ENCODE measurements around the gene CNGA1.

Gene CNGA1

DNA sequence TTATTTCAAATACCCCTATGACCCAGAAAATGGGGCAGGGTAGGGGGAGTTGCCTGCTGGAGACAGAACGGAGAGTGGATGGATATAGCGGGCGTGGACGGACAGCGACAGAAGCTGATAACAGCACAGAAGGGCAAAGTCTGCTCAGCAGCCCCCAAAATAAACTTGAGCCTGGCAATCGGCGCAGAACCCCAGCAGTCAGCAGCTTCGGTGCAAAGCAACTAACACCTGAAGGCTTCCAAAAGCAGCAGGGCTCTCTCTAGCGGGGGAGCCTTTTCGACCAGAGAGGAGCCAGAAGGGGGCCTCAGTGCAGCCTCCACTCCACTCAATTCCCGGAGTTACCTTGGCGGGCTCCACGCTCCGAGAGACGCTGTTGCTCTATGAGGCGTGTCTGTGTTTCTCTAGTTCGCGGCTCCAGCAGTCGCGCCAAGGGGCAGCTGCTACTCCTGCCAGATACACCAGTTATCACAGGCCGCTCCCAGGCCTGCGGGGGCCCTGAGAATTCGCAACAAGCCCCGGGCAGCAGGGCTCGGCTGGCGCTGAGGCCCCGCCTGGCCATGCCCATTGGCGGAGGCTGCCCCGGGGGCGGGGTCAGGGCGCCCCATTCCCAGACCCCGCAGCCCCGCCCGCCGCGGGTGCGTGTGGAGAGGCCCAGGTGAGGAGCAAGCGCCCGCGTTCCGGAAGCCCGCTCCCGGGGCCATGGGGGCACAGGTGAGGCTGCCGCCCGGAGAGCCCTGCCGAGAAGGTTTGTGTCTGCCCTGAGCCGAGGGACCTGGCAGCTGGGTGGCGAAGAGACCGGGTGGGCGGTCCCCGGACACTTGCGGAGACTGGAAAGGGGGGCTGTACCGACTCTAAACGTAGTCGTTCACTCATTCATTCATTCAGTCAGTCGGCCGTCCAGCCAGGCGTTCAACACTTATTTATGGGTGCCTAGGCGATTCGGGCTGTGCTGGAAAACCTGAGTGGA lies at the start of gene CNGA1, which contains the start of gene NIPAL1:
Gene CNGA1 (minus strand): TSS at position 541 of the 967 bp plus-strand sequence. CDS start 63,992 bp downstream, outside the sequence.
Gene NIPAL1 (plus strand): TSS at position 632 of the 967 bp plus-strand sequence. CDS start 68 bp downstream, at position 700.
- DNase-seq: peak; percentile 51

DNA sequence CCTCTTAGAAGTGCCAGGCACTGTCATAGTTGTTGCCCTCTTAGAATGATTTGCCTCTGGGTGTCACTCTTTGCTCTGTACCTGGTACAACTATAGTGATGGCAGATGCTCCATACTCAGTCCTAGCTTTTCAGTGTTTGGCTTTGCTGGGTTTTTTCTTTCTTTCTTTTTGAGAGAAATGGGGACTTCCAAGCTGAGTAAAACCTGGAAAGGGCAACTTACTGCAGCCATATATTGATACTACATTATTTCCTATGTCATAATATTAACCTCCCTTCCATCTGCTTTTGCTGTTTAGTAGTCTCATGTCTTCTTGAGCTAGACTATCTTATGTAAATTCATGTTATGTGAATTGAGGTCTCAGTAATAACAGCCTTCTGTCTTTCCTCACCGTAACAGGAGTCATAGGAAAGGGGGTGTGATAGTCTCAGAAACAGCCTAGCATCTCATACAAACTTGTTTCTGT lies 49.1 kb upstream of the CNGA1 start:
- DNase-seq: no peak

DNA sequence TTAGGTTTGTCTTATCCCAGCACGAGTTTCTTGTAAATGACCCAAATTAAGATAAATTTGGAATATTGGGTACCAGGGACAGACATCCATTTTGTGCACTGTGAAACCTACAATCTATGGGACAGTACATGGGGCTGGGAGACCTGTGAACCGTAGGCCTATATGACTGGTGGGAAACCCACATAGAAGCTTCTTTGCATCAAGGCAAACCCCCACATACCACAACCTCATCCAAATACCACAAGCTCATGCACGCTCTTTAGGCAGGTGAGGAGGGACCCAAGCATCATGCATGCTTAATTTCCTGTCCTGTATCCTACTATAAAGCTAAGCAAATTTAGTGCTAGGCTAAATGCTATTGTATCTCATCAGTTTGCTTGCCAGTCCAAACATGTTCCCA lies 47.9 kb upstream of the CNGA1 start:
- no peak for DNase-seq

- no peak for DNase-seq
Measured at GRCh38 chr4:48058617-48059530, 42.4 kb upstream of the CNGA1 start.

- no peak for DNase-seq
Measured at GRCh38 chr4:48051078-48051477, 34.6 kb upstream of the CNGA1 start.

DNA sequence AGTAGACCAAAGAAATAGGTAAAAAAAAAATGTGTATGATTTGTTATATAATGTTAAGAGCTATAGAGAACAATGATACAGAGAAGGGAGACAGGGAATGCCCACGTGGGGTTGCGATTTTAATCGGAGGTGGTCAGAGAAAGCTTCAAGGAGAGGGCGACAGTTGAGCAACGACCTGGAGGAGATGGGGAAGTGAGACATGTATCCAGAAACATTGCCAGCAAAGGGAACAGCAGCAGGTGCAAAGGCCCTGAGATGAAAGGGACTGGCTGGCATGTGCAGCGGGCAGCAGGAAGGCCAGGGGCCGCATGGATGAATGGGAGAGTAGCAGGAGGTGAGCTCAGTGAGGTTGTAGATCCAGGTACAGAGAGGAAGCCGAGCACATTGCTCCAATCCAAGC lies 33.0 kb upstream of the CNGA1 start:
- no peak for DNase-seq

DNA sequence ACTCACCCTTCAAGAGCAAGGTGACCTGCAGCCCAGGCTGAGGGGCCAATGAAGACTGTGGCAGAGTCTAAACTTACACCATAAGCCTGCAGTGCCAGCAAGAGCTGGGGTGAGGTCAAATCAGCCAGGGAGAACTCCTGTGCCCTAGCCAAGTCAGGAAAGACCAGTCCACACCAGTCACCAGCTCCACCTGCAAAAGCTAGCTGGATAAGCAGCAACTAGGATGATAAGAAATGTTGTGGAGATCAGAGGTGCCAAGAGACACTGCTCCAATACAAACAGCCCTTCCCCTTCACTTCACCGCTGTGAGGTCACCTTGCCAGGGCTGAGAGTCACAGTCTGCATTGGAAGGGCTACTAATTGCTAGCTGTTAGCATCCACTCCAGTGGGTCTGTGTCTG lies 31.4 kb upstream of the CNGA1 start:
- no peak for DNase-seq

DNA sequence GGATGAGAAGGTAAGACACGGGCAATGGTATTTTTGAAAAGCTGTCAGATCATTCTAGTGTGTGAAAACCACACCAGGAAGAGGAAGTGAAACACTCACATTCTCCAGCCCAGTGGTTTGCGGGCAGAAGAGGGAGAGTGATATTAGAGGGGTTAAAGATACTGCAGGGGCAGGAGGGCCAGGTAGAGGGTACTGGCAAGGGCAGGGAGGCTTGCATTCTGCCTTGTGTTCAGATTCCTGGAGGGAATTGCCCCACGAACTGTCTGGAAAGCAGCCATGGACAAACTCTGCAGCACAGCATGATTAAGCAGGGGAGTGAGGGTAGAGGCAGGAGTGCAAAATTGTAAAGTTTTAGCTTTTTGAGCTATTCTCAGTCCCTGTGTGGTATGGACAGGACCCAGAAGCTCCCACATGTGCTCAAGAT lies 31.0 kb upstream of the CNGA1 start:
- no peak for DNase-seq

- no peak for DNase-seq
Measured at GRCh38 chr4:48046059-48046458, 29.6 kb upstream of the CNGA1 start.

DNA sequence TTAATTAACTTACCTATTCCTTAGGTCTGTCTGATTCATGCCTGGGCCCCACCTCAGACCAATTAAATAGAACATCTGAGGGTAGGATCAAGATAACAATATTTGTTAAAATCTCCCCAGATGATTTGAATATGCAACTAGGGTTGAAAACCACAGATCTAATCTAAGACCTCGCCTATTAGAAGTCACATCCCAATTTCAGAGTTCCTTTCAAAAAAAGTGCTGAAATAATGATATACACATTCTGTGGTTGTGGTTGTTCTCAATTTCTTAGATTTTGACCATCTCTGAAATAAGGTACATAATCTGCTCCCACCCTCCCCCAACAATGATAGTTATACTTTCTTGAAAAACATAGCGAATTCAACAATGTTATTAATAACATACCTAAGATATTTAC lies 27.8 kb upstream of the CNGA1 start:
- no peak for DNase-seq

- no peak for DNase-seq
Measured at GRCh38 chr4:48043504-48043903, 27.0 kb upstream of the CNGA1 start.

- no peak for DNase-seq
Measured at GRCh38 chr4:48042979-48043461, 26.5 kb upstream of the CNGA1 start.

GRCh38 chr4:48041535-48042137 lies 25.2 kb upstream of the CNGA1 start:
- no peak for DNase-seq

DNA sequence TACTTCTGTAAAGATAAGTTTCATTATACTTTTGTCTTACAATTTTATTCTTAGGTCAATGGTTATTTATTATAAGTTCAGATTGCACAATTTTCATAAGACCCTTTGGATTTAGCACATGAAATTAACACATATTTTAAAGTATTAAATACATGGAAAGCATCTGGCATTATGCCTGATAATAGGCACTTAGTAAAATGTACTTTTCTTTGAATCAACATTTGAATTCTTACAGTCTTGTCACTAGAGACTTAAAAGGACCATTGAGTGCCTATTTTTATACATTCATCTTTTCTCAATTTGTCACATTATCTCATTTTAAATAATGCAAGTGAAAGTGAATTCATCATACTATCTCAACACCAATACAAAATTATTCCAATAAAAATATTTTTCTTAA lies 23.1 kb upstream of the CNGA1 start:
- DNase-seq: no peak

- DNase-seq: no peak
Measured at GRCh38 chr4:48038666-48039065, 22.2 kb upstream of the CNGA1 start.

DNA sequence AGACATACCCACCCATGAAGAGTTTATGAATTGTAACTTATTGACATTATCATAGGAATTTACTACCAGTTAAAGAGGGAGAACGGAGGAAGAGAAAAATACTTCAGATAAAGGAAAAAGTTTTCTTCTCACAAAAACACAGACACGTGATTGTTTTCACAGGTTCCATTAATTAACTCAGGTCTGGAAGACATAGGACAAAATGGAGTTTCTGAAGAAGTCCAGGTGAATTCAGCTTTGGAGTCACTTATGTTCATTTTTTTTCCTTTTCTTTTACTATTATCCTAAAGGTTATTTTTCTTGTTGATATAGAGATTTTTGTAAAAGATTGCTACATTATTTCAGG lies 20.6 kb upstream of the CNGA1 start:
- DNase-seq: no peak

- DNase-seq: no peak
Measured at GRCh38 chr4:48035952-48036351, 19.5 kb upstream of the CNGA1 start.

DNA sequence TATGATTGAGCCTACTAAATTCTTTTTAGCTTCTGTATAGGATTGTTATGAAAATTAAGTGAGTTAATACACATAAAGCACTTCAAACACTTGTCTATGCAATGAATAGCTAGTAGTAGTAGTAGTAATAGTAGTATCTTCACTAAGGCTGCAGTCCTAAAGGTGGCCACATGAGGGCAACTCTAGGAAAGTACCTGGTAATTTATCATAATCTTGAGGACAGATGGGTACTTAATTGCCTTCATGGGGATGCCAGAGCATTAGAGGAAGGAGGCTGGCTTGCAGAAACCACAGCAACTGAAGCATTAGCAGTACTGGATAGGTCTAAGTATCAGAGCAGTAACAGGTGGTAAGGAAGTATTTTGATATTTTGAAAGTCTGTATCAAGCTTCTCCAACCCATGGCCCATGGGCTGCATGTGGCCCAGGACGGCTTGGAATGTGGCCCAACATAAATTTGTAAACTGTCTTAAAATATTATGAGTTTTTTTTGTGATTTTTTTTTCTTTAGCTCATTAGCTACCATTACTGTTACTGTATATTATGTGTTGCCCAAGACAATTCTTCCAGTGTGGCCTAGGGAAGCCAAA lies 17.4 kb upstream of the CNGA1 start:
- no peak for DNase-seq

DNA sequence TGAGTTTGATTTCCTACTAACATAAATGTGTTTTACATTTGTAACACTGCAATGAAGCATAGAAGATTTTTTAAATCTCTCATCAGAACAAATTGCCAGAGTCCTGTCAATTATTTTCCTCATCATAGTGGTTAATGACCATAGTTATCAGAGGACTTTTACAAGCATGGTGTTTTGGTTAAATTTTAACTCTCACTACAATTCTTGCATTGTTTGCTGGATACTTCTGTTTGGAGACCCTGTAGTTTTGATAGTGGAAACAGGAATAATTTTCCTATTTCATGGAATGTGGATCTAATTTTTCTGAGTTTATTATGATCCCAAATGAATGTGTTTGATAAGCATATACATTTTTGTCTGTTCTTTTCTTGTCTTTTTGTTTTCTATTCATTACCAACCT lies 16.9 kb upstream of the CNGA1 start:
- no peak for DNase-seq

DNA sequence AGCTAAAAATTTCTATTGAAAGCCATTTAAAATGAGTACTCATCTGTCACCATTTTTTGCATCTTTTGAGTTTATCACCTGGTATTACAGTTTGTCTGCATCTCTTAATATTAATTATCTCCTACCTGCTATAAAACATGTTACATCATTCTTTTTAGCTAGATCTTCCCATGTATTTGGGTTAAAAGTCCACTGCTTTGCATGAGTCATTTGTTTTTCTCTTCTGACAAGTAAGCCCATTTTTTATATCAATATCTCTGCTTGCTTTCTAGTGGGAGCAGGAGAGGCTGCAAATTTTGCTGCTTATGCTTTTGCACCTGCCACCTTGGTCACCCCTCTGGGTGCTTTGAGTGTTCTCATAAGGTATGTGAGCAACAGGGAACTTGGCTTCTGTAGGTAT lies 16.2 kb upstream of the CNGA1 start:
- no peak for DNase-seq

DNA sequence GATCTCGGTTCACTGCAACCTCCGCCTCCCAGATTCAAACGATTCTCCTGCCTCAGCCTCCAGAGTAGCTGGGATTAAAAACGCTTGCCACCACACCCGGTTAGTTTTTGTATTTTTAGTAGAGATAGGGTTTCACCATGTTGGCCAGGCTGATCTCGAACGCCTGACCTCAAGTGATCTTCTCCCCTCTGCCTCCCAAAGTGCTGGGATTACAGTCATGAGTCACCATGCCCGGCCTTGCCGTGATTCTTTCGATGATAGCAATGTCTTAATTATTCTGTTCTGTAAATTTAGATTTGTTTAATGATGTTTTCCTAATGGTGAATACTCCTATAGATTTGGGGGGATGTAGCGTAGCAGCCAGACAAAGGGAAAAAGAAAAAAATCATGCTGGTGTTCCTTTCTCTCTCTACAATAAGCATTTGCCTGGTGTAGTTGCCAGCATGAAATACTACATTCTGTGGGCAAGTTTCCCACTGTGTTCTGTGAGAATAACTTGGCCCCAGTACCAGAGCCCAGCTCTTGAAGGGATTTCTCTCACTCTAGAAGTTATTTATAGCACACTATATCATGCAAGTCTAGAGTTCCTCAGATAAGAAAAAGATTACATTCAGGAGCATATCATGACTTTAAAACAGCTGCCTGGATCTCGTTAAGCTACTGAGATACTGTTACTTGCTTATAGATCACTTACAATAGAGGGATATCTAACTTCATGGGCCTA lies 15.5 kb upstream of the CNGA1 start:
- no peak for DNase-seq

GRCh38 chr4:48030470-48030869 lies 14.0 kb upstream of the CNGA1 start:
- no peak for DNase-seq
